Smooth muscle cell of the brain vasculature (primary cell): Measurements from ENCODE around the gene ZNF274.
"Not testable (repeated sequence)": the region's sequence is repeated elsewhere in the genome, so short reads cannot be mapped to it uniquely, and the experiment has no call there.

Experiments
- DNase-seq: peaks from one replicate; pipeline ENCODE4 v3.0.0-alpha.2; 2012; ENCODE audit warnings: low read depth, low spot score

The ZNF274 gene

DNA sequence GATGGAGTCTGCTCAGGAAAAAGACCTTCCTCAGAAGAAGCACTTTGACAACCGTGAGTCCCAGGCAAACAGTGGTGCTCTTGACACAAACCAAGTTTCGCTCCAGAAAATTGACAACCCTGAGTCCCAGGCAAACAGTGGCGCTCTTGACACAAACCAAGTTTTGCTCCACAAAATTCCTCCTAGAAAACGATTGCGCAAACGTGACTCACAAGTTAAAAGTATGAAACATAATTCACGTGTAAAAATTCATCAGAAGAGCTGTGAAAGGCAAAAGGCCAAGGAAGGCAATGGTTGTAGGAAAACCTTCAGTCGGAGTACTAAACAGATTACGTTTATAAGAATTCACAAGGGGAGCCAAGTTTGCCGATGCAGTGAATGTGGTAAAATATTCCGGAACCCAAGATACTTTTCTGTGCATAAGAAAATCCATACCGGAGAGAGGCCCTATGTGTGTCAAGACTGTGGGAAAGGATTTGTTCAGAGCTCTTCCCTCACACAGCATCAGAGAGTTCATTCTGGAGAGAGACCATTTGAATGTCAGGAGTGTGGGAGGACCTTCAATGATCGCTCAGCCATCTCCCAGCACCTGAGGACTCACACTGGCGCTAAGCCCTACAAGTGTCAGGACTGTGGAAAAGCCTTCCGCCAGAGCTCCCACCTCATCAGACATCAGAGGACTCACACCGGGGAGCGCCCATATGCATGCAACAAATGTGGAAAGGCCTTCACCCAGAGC, 29.6 kb downstream of the ZNF274 start:
- no peak for DNase-seq

DNA sequence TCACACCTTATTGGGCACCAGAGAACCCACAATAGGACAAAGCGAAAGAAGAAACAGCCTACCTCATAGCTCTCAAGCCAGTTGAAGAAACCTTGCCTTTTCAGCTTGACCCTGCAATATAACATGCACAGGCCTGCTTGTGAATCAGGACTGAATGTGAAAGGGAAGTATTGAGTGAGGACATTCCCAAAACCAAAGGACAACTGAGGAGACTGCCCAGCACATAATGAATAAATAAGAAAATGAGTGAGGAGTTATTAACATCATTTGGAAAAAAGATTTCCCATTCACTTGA, 30.2 kb downstream of the ZNF274 start:
- no peak for DNase-seq

DNA sequence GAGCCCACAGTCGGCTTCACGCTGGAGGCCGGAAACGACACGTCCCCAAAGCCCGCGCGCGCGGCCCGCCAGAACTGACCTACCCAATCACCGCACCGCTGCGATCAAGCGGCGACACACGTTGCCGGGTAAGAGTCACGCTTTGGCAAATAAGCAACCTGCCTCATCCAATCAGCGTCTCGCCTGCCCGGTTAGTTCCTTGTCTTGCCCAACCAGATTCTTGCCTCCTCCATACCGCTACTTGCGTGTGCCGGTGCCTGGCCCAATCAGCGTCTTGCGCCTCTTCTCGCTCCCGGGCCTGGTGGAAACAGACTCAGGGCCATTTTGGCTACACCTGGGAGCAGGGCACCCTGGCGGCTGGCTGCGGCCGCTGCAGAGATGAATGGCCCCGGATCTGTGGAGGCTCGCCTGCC, 34.2 kb downstream of the ZNF274 start:
- no peak for DNase-seq

DNA sequence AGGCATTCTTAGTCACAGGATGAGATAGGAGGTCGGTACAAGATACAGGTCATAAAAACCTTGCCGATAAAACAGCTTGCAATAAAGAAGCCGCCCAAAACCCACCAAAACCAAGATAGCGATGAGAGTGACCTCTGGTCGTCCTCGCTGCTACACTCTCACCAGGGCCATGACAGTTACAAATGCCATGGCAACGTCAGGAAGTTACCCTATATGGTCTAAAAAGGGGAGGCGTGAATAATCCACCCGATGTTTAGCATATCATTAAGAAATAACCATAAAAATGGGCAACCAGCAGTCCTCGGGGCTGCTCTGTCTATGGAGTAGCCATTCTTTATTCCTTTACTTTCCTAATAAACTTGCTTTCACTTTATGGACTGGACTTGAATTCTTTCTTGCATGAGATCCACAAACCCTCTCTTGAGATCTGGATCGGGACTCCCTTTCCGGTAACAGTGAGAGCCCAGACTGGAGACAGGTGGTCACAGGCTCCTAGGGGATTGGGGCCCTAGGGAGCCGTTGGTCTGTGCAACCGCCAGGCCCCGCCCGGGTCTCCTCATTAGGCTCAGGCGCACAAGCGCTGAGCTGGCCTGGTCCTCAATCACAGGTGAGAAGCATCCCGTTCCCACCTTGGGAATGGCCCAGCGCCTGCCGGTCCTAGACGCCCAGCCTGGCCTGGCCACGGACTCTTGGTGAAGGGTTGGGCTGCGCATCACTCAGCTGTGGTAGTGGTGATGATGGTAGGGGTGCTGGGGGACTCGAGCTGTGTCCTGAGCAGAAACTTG, 34.9 kb downstream of the ZNF274 start:
- DNase-seq: no peak

DNA sequence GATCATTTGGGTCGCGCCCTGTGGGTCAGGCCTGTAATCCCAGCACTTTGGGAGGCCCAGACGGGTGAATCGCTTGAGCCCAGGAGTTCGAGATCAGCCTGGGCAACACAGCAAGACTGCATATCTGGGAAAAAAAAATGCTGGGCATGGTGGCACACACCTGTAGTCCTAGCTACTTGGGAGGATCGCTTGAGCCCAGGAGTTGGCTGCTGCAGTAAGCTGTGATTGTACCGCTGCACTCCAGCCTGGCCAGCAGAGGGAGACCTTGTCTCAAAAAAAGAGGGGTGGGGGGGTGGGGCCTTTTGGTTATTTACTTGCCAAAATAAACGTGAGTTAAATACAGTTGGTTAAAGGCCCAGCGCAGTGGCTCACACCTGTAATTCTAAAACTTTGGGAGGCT, 36.0 kb downstream of the ZNF274 start:
- DNase-seq: no peak

DNA sequence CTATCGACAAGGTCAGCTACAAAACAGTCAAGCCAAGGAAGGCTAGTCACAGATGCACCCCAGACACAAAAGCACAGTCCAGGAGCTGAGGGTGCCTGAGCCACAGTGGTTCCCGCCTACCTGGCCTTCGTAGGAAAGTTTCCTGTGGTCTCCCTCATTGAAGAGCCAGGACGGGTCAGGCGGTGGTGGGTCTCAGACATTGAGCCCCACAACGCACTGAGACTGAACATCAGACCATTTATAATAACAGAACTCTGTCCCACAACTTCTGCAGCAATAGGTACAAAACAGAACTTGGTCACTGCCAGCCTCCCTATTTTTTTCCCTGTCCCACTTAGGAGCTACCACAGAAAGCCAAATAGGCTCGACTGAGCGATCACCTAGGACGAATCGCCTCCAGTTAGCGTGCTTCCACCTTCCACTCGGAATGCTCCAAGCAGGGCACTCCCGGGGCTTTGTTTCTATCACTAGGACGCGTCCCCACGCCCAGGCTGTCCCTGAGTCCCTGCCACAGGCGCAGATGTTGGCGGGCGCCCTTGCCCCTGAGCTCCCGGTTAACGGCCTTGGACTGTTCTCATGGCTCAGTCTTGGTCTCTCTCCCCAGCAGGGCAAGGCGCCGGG, 45.2 kb downstream of the ZNF274 start:
- no peak for DNase-seq

DNA sequence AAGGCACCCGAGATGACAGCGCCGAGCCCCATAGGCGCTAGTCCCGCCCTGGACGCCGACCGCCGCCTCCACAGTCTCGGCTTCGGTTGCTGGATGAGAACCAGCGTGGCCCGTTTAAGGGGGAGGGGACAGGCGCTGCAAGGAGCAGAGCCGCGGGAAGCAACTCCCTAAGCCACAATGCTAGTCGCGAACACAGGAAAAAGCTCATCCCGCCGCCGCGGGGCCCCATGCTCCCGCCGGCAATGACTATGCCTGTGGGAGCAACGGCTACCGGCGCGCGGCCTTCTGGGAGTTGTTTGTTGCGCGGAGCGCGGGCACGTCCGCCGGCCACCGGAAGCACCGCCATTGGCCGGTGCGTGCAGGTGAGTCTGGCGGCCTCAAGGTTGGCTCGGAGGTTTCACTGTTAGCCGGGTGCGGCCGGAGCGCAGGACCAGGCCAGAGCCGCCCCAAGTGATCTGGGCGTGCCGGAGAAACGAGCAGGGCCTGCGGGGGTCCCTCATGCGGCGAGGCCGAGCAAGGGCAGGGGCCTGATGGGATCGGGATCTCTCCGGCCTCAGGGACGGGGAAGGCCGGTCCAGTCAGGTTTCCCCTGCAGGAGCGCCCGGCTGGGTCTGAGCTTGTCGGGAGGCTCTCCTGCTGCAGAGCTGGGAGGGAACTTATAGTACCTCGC, 45.9 kb downstream of the ZNF274 start, which contains the start of gene ZNF544:
TSS of gene ZNF544 (plus strand) at position 330 of the 670 bp plus-strand sequence. CDS start 15,110 bp downstream, outside the sequence.
- DNase-seq: peak; percentile 13

DNA sequence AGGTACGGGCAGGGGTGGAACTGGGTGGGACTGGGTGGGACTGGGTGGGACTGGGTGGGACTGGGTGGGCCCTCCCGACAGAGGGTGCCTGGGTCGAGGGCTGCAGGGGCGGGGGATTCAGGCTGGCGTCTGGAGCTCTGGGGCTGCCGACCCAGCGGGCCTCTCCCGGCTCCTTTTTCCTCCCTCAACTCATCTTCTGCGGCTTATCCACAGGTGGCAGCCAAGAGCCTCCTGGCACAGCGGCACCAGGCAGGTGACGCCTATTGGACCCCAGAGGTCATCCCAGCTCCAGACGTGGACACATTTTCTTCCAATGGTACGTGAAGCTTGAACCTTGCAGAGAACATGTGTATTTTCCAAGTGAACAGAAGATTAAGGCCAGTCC, 46.4 kb downstream of the ZNF274 start:
- no peak for DNase-seq

DNA sequence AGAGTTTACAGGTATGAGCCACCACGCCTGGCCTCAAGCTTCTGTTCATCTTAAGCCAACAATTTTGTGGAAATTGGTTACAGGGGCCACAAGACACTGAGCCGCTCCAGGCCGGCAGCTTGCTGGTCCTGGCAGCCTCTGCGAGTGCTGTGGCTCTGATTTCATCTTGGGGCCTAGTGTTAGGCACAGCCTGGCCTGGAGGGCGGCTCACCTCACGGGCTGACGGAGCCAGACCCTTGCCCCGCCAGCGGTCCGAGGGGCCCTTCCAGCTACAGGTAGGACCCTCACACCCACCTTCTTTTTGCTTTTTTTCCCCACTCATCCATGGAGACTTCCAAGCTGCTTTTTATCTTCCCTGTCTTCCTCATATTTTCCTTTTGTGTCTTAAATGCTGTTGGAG, 54.5 kb downstream of the ZNF274 start:
- DNase-seq: no peak

DNA sequence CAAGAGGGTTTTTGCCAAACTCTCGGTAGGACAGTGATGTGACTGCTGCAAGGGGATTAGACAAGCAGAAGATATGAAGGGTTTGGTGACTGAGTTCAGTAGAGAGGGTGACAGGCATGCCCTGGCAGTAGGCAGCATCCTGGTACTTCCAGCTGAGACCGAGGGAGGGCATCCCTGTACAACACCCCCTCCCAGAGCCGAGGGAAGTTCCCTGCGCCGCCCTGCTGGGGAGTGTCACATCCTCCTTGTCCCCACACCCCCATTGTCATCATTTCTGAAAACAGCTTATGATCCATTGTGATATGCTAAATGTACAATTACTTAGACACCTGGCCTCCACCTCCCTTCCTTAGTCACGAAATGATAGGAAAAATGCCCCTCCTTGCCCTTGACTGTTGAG, 60.5 kb downstream of the ZNF274 start:
- no peak for DNase-seq

DNA sequence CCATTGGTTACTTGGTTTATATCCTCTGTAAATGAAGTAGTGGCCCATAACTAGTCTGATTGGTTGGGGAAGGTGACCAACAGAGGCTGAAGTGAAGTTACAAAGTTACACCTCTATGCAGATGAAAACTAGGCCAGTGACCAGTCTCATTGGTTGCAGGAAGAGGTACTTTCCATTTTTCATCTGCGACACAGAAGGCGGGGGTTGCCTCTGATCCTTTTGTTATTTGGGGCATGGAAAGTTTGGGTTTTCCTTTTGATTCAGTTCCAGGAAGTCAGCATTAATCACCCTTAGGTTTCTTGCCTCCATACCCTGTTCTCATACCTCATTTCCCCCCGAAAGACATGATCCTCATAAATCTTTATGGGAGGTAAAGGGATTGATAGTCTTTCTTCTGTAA, 66.0 kb downstream of the ZNF274 start:
- no peak for DNase-seq

DNA sequence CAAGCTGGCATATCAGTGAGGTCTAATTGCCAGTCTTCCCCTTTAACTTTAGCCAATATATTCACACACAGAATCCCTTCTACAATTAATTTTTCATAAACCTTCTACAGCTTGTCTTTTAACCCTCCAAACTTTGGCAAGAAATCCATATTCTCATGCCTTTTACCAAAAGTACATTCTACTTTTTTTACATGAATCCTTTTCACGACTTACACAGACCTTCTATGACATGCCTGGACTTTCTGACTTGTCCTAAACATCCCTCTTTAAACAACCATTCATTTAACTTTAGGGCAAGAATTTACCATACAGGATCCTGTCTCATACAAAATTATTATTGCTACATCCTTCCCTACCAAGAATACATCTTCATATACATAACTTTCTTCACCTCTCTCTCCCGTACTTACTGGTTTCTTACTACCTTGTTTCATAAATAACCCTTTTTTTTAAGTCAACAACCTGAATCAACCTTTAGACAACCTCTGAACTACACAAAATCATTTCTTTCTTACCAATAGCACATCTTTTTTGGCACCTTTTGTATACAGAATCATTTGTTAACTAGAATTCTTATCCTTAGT, 69.3 kb downstream of the ZNF274 start:
- DNase-seq: no peak

DNA sequence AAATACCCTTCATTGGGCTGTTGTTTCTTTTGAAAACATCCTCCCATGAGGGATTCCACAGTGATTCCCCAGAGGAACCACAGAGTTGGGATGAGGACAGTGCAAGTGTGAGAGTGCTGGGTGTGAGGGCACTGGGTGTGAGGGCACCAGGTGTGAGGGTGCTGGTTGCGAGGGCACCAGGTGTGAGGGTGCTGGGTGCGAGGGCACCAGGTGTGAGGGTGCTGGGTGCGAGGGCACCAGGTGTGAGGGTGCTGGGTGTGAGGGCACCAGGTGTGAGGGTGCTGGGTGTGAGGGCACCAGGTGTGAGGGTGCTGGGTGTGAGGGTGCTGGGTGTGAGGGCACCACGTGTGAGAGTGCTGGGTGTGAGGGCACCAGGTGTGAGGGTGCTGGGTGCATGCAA, 75.4 kb downstream of the ZNF274 start:
- DNase-seq: not testable (repeated sequence)

DNA sequence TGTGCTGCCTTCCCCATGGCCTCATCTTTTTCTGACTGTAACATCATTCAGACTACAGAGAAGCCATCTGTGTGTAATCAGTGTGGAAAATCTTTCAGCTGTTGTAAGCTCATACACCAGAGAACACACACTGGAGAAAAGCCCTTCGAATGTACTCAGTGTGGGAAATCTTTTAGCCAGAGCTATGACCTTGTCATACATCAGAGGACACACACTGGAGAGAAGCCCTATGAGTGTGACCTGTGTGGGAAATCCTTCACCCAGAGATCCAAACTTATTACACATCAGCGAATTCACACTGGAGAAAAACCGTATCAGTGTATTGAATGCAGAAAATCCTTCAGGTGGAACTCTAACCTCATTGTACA, 78.7 kb downstream of the ZNF274 start:
- no peak for DNase-seq

DNA sequence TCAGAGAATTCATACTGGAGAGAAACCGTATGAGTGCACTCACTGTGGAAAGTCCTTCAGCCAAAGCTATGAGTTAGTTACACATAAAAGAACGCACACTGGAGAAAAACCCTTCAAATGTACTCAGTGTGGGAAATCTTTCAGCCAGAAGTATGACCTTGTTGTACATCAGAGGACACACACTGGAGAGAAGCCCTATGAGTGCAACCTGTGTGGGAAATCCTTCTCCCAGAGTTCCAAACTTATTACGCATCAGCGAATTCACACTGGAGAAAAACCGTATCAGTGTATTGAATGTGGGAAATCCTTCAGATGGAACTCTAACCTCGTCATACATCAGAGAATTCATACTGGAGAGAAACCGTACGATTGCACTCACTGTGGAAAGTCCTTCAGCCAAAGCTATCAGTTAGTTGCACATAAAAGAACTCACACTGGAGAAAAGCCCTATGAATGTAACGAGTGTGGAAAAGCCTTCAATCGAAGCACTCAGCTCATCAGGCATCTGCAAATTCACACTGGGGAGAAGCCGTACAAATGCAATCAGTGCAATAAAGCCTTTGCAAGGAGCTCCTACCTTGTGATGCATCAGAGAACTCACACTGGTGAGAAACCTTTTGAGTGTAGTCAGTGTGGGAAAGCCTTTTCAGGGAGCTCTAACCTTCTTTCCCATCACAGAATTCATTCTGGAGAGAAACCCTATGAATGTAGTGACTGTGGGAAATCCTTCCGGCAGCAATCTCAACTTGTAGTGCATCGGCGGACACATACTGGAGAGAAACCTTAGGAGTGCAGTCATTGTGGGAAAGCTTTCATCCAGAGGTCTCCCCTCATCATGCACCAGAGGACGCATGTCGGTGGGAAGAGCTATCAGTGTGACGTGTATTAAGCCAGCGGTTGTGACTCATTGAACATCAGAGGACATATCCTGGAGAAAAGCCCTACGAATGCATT, 79.4 kb downstream of the ZNF274 start:
- DNase-seq: no peak

DNA sequence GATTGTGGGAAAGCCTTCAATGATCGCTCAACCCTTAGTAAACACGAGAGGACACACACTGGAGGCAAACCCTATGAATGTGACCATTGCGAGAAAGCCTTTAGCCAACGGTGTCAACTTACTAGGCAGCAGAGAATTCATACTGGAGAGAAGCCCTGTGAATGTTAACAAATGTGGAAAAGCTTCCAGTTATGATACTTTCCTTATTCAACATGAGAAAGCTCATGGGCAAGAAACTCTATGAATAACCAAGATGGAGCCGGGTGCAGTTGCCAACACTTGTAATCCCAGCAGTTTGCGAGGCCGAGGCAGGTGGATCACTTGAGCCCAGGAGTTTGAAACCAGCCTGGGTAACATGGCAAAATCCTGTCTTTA, 80.0 kb downstream of the ZNF274 start:
- DNase-seq: no peak
